Ammon's horn (tissue), 1 donor: ENCODE measurements around the gene MAP4K3.

ENCODE experiments used
- DNase-seq: peaks from one replicate; pipeline ENCODE4 v3.0.0-alpha.2; 2016; ENCODE audit warnings: low spot score

MAP4K3 gene

DNA sequence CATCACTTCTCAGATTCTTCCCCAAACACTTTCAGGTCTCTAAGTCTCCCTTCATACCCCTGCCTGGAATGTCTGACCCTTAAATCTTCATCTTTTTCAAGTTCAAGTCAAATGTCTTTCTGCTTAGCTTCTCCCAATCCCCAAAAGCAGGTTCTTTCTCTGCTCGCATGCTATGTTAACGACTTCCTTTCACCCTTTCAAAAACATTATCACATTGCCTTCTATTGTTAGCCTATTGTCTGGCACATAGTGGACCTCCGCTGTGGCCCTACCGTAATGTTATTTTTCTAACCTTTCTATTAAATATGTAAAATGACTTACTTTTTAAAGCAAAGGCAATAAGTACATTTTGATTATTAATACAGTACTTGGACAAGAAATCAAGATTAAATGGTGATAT is 195.5 kb downstream of the MAP4K3 start:
- DNase-seq, result no peak

DNA sequence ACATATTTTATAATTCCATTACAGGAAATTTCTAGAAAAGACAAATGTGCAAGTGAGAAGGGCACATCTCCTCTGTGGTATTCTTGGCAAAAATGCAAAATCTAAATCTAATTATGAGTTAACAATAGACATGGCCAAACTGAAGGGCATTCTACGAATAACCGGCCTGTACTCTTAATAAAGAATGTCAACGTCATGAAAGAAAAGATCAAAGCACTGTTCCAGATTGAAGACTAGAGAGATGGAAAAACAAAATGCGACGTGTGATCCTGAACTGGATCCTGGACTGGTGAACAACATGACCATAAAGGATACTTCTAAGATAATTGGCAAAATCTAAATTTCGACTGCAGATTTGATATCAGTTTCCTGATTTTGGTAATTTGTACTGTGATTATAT is 196.3 kb downstream of the MAP4K3 start:
- no peak for DNase-seq

DNA sequence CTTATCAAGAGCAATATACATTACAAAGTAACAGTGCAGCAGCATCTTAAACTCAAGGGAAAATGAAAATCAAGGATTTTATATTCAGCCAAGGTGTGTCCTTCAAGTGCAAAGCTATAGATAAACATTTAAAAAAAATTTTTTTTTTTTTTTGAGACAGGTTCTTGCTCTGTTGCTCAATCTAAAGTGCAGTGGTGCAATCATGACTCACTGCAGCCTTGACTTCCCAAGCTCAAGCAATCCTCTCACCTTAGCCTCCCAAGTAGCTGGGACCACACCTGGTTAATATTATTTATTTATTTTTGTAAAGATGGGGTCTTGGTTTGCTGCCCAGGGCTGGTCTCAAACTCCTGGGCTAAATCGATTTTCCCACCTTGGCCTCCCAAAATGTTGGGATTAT is 202.3 kb downstream of the MAP4K3 start:
- no peak for DNase-seq

DNA sequence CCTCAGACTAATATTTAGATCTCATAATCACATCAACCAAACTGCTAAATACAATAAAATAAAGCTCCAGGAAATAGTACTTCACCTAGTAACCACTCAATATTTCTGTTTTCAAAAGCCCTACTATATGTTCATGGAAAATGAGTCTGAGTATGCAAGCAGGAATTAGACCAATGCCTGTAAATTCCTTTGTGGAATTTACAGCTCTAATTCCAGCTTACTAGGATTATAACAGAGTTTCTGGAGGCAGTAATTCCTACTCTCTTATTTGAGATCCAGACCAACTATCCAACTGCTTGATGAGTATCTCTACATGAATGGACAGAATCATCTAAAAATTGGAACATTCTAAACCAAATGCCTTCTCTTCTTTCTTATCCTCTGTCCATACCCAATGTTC is 204.9 kb downstream of the MAP4K3 start:
- no peak for DNase-seq

DNA sequence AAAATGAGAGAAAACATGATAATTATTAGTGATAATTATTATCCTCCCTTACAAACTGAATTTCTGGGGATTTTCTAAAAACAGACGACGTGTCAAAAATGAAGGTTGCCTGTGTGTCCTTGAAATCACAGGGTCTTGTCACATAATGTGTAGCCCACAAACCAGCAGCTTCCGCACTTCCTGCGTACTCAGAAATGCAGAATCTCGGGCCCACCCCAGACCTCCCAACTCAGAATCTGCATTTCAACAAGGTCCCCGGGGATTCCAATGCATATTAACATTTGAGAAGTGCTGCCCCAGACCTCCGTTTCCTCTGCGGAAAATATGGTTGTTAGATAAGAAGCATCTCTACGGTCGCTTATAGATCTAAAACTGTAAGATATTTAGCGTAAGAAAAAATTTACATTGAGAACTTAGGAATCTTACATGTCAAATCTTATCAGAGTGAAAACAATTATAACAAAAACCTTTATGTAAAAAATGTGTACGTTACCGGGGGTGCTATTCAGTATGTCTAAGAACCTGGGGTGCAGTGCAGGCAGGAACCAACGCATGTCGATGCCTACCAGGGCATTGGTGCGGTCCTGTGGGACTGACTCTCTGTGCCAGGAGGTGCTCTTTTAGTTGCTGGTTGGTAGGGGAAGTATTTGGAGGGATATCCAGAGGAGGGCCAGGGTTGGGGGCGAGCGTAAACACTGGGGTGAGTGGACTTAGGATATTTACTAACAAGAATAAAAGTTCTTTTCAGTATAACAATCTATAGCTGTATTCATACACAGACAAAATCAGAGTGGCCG is 208.5 kb downstream of the MAP4K3 start:
- no peak for DNase-seq

DNA sequence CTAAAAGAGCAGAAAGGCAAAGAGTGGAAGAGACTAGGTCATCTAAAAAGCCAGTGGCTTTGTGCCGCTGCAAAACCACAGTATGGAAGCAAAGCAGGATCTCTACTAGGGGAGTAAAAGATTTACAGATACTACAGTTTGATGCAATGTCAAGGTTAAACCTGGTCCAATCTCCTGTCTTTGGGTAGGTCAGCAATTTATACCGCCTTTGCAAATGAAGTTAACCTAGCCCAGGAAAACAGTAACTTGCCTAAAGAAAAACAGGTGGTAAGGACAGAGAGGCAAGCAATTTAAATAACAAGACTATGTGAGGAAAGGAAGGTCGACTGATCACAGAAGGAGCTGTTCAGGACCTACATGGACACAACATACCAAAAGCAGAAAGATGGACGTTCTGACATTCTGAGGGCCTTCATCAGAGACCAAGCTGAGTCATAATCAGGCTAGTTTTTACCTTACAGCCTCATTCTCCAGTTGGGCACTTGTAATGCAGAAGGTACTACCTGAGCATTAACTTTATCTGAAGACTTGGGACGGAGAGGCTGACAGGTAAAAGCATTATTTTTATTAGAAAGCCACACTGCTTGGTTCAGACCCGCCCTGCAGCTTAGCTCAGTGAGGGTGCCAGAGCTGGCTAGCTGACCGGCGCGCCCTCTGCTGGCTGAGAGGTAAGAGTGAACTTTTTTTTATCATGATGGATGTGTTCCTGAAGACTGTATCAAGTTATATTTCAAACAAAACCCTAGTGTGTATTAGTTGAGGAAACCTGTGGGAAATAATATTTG is 209.3 kb downstream of the MAP4K3 start:
- DNase-seq, result peak; percentile 94

DNA sequence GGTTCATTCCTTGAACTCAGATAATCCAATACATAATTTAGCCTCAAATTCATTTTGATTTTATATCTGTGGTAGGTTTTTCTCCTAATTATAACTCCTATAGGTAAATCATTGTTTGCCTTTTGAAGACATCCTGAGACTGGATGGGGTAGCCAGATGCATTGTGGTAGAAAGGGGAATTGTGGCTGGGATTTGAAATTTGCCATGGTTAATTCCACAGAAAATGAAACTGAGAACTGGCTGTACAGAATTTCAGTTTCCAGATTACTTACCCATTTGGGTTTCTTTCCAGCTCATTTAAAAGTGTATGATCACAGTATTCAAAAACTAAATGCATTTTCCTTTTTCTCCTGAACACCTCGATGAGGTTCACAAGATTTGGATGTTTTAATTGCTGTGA is 211.5 kb downstream of the MAP4K3 start:
- no peak for DNase-seq

DNA sequence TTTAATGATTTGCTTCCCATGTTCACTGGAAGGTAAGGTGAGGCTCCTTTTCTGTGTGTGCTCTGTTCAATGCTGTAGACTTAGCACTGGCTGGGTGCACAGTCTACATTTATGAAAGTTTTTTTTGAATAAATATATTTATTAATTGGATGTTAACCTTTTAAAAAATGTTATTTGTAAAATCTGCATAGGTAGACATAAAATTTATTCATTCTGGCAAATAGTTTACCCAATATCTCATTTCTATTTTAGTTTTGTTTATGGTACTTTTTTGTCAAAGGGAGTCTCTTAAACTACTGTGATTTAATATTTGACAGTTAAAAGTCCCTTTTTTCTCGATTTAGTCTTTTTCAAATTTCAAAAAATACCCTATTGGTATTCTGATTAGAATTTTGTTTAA is 213.2 kb downstream of the MAP4K3 start:
- no peak for DNase-seq

DNA sequence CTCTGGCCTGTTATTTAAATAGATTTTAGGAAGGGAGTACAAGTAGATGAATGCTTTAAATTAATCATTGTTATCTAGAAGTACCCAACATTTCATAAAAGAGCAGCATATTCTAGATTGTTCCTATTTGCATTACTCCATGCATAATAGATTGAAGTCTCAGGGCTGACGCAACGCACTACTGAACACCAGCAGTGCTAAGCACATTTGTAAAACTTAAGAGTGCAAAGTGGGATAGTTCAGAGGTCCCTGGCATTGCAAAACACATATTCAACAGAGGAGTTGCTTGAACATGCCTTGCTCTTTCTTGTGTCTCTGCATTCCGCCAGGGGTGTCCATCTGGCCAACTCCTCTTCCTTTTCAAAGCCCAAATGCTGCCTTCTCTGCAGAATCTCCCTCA is 215.6 kb downstream of the MAP4K3 start:
- no peak for DNase-seq

DNA sequence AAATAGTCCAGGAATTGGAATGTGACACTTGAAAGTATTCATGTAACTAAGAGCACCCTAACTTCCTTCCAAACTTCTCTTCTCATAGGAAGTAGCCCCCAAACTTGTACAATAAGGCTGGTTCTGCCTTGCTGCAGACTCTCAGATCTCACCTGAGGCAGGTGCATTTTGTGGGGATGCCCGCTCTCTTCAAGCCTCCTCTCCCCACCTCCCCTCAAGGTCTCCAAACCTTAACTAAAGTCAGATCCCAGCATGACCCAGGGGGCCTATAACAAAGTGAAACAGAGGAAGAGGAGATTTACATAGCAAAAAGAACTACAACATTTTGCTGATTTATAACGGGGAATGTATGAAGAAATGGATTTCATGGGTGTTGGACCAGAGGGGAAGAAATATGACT is 216.9 kb downstream of the MAP4K3 start:
- no peak for DNase-seq

DNA sequence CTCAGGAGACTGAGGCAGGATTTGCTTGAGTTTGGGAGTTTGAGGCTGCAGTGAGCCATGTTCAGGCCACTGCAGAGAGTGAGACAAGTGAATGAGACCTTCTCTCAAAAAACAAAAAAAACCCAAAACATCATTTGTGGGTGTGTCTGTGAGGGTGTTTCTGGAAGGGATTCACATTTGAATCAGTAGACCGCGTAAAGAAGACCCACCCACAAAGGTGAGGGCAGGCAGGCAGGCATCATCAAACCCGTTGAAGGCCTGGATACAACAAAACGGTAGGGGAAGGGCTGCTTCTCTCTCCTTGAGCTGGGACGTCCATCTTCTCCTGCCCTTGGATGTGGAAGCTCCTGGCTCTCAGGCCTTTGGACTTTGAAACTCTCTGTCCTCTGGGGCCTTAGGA is 218.7 kb downstream of the MAP4K3 start:
- DNase-seq, result no peak

DNA sequence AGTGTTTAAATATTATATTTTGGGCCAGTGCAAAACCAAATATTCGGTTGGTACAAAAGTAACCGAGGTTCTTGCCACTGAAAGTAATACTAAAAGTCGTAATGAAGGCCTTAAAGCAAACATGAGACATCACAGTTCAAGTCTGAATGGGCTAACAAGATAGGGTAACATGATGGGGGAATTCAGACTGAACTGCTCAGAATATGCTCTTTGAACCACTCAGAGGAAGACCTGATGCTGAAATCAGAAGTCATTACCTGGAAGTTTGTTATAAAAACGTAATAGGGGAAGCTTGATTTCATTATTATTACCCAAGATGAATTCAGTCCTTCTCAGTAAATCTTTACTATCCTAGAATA is 219.9 kb downstream of the MAP4K3 start:
- DNase-seq, result no peak

DNA sequence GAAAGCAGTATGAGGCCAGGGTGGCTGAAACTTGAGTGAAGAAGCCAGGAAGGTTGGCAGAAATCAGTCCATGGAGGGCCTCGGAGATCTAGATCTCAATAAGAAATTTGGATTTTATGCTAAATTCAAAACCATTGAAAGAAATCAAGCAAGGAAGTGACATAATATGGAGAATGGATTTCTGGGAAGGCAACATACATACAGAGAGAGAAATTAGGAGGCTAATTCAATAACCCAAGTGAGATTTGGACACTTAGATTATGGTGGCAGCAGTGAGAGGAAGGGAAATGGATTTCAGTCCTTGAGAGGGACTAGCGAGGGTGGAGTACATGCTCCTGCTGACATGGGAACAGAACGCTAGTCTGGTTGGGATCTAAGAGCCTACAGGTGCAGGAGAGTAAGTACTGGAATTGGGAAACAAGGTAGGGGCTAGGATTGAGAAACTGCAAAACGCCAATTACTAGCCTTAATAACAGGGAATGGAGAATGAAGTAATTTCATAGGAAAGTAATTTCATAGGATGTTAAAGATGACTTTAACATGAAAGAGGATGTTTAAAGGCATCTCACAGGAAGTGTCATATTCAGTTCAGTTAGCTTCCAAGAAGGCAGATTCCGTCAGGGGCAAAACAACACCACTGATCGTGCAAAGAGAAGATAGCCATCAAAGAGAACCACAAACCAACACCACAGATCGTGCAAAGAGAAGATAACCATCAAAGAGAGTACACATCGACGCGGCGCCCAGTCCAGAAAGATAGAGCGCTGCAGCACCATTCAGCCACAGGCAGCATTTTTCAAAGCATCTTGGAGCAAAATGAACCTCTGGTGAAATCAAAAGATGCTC is 220.5 kb downstream of the MAP4K3 start:
- no peak for DNase-seq

DNA sequence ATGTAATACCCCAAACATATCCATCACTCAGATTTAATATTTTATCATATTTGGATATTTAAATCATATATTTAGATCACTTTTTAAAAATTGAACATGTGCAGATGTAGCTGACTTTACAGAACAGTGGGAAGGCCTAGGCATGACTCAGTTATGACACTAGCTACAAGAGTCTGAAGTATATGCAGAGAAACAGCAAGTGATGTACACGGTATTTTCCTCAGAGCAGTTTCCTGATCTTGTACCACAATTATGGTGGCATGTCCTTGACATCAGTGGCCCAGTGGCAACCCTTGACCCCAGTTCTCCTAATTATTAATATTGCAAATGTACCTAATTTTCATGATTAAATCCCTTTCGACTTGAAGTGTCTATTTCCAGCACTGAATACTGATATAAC is 221.5 kb downstream of the MAP4K3 start:
- peak; percentile 19 for DNase-seq

DNA sequence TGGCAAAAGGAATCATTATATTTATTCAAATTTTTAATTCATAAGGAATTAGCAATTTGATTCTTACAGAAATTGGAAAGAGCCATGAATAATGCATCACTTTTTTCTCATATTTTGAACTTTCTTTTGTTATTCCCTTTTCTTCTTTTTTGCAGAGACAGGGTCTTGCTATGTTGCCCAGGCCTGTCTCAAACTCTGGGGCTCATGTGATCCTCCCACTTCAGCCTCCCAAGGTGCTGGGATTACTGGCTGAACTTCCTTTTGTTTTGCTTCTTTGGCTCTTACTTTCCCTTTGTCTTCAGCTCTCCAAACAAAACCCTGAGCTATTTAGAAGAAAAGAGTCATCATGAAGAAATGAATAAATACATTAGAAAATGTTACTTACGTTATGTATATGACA is 224.1 kb downstream of the MAP4K3 start:
- DNase-seq, result no peak

DNA sequence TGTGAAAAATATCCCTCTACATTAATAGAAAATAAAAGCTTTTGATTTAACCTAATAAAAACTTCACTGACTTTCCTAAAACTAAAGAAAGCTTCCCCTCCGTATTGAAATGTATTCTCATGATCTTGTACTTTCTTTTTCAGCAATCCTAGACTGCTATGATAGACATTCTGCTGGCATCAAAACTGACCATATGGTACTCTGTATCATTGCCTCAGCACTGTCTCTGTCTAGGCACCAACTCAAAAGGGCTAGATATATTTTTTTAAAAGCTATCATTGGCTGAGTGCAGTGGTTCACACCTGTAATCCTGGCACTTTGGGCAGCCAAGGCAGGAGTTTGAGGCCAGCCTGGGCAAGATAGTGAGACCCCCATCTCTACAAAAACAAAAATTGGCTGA is 226.2 kb downstream of the MAP4K3 start:
- peak; percentile 42 for DNase-seq

DNA sequence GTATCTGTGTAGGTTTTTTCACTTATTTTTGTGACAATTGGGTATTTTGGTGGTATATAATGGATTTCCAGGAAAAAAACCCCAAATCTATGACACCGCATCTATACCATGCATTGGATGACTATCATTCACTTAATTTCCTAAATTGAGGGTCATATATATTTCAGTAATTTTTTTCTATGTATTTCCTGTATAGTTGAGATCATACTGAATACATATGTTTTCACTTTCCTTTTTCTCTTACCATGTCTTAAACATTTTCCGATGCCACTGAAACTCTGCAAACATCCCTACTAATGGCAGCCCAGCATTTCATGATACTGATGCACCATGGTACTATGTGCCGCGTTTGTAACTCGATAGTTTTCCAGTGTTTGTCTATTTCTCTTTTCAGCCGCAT is 233.7 kb downstream of the MAP4K3 start:
- DNase-seq, result no peak

DNA sequence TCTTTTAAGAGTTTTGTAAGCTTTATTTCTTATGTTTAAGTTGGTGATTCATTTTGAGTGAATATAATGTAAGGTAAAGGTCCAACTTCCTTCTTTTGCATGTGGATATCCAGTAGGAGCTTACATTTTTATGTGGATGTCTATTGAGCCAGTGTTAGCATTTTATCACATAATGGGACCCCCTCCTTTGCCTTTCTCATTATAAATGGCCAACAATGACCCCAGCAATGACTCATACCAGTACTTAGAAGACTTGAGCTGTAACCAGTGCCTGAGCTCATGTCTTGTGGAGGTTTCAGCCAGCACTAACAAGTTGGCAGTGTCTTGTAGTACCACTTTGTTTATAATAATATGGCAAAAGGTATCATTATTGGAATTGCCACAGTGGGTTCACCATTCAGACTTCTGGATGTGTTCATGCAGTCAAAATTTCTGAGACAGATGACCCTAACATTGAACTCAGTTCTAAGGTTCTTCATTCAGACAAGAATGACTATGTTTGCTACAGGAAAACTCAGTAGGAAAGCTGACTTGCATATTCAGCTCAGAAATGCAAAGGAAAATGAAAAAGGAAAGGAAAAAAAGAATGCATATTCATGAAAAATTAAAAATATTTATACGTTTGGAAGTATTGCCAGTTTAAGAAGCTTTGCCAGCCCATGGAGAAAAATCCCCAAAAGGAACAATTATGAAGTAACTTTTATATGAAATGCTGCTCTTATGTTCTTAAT is 234.3 kb downstream of the MAP4K3 start:
- no peak for DNase-seq
